T-helper 2 cell treated with Interferon-gamma antibody and Interleukin-4, amounts not matched to agents 5 μg/mL and 100 μg/mL, for 36 hours (primary cell): ENCODE results near the gene CABLES2.

Source experiments
- DNase-seq: peaks from one replicate; pipeline ENCODE4 v3.0.0; 2021; ENCODE audit warnings: low spot score
- H3K27ac Mint-ChIP-seq: one replicate; pipeline ENCODE4 v1.8.0; 2021; ENCODE audit warnings: mild to moderate bottlenecking, mixed read lengths
- H3K27me3 Mint-ChIP-seq: one replicate; pipeline ENCODE4 v1.8.0; 2021; ENCODE audit warnings: low read depth, mixed read lengths
- H3K36me3 Mint-ChIP-seq: one replicate; pipeline ENCODE4 v1.8.0; 2021; ENCODE audit warnings: low read depth, mixed read lengths
- H3K4me1 Mint-ChIP-seq: one replicate; pipeline ENCODE4 v1.8.0; 2021; ENCODE audit warnings: low read depth, mixed read lengths
- H3K4me3 Mint-ChIP-seq: one replicate; pipeline ENCODE4 v1.8.0; 2022; ENCODE audit warnings: mild to moderate bottlenecking, moderate library complexity, mixed read lengths
- H3K9me3 Mint-ChIP-seq: one replicate; pipeline ENCODE4 v1.8.0; 2021; ENCODE audit warnings: mixed read lengths

CABLES2 gene

GRCh38 chr20:62445553-62446340, 38.7 kb upstream of the CABLES2 start:
- H3K9me3 Mint-ChIP-seq: no peaks in the 10 kb centered on the region
- no peaks in the 10 kb centered on the region for H3K27me3 Mint-ChIP-seq
- DNase-seq: no peak
- H3K36me3 Mint-ChIP-seq: no peaks in the 10 kb centered on the region
- no peak overlapping the region for H3K27ac Mint-ChIP-seq
- H3K4me3 Mint-ChIP-seq: no peak overlapping the region
- no peaks in the 10 kb centered on the region for H3K4me1 Mint-ChIP-seq

- Mint-ChIP-seq H3K4me1 (no peaks in the 10 kb centered on the region), H3K36me3 (no peaks in the 10 kb centered on the region), H3K27ac (no peak overlapping the region), H3K9me3 (no peaks in the 10 kb centered on the region), H3K4me3 (no peak overlapping the region), H3K27me3 (no peaks in the 10 kb centered on the region)
- no peak for DNase-seq
Measured at GRCh38 chr20:62444286-62444685, 37.2 kb upstream of the CABLES2 start.

DNA sequence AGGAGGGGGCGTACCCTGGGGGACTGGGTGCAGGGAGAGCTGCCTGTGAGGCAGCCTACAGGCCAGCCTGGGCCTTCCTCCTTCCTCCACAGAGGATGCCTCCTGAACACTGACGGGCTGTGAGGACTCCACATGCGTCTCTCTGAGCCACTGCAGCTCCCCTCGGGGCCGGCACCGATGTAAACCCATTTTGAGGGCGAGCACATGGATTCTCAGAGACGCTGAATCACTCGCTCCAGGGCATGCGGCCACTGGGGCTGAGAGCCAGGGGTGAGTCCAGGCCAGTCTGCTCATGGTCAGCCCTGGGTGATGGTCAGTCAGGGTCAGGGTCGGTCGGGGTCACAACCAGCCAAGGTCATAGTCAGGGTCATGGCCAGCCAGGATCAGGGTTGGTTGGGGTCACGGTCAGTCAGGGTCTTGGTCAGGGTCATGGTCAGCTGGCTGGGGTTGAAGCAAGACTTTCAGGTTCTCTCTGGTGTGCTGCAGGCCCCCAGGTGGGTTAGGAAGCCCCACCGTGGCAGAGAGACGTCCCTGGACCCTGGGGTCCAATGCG, 35.0 kb upstream of the CABLES2 start:
- H3K9me3 Mint-ChIP-seq: no peaks in the 10 kb centered on the region

DNA sequence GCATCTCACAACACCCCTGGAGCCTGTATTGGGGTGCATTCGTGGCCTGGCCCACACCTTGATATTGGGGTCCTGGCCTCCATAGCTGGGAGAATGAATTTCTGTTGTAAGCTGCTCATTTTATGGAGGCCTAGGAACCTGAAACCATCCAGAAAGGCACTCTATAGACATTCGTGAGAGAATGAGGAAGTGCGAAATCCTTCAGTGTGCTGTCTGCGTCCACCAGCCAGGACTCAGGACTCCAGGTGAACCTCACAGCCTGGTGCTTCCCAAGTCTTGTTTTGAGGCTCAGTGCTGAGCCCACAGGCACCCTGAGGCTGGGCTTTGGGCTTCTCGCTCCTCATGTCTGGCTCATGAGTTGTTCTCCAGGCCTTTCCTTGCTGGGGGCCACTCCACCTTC, 32.1 kb upstream of the CABLES2 start:
- no peak for DNase-seq
- H3K9me3 Mint-ChIP-seq: no peaks in the 10 kb centered on the region
- H3K4me3 Mint-ChIP-seq: no peak overlapping the region
- H3K4me1 Mint-ChIP-seq: no peaks in the 10 kb centered on the region
- no peak overlapping the region for H3K27ac Mint-ChIP-seq
- peaks cover 6% of the 10 kb centered on the region for H3K27me3 Mint-ChIP-seq
- H3K36me3 Mint-ChIP-seq: no peaks in the 10 kb centered on the region

More for the DNA sequence above, 35.0 kb upstream of the CABLES2 start:
- H3K27me3 Mint-ChIP-seq: no peaks in the 10 kb centered on the region
- no peaks in the 10 kb centered on the region for H3K36me3 Mint-ChIP-seq
- H3K27ac Mint-ChIP-seq: no peak overlapping the region
- no peak for DNase-seq
- no peaks in the 10 kb centered on the region for H3K4me1 Mint-ChIP-seq
- no peak overlapping the region for H3K4me3 Mint-ChIP-seq

DNA sequence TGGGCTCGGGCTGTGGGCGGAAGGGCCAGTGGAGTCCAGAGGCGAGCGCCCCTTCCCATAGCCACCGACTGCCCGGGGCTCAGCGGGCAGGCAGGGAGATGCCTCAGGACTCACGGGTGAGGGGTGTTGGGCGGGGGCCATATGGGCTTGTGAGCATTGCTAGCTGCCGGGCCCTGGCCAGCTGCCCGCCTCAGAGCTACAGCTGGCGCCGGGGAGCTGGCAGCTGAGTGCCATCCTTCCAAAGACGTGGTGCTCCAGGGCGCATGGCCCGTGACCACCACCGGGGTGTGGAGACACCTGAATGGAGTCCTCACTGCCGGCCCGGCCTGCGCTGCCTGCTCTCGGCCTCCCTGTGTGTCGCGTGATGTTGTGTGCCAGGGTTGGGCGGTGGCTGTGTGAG, 30.8 kb upstream of the CABLES2 start:
- Mint-ChIP-seq H3K27me3 (peaks cover 12% of the 10 kb centered on the region), H3K27ac (no peak overlapping the region), H3K9me3 (no peaks in the 10 kb centered on the region), H3K4me3 (no peak overlapping the region), H3K36me3 (no peaks in the 10 kb centered on the region), H3K4me1 (no peaks in the 10 kb centered on the region)
- DNase-seq: no peak

DNA sequence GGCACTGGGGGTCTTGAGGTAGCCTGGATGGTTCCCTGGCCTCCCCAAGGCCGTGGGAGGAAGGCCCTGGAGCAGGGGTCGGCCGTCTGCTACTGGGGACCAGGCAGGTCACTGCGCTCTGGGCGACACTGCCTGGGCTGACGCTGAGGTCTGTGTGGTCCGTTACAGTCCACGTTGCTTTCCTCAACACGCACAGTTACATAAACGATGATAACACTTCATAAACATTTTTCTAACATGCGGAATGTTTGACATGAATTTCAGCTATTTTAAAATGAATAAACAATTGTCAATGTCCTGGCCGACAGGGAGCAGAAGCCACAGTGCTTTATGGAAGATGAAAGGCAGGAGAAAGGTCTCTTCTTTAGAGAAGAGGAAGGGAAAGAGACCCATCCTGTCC, 30.4 kb upstream of the CABLES2 start:
- Mint-ChIP-seq H3K4me1 (no peaks in the 10 kb centered on the region), H3K27me3 (peaks cover 12% of the 10 kb centered on the region), H3K4me3 (no peak overlapping the region), H3K9me3 (no peaks in the 10 kb centered on the region), H3K36me3 (no peaks in the 10 kb centered on the region), H3K27ac (no peak overlapping the region)
- DNase-seq: no peak

GRCh38 chr20:62436692-62437091, 29.6 kb upstream of the CABLES2 start:
- Mint-ChIP-seq H3K36me3 (no peaks in the 10 kb centered on the region), H3K4me1 (no peaks in the 10 kb centered on the region), H3K27me3 (peaks cover 12% of the 10 kb centered on the region), H3K4me3 (no peak overlapping the region), H3K9me3 (no peaks in the 10 kb centered on the region), H3K27ac (no peak overlapping the region)
- DNase-seq: no peak

DNA sequence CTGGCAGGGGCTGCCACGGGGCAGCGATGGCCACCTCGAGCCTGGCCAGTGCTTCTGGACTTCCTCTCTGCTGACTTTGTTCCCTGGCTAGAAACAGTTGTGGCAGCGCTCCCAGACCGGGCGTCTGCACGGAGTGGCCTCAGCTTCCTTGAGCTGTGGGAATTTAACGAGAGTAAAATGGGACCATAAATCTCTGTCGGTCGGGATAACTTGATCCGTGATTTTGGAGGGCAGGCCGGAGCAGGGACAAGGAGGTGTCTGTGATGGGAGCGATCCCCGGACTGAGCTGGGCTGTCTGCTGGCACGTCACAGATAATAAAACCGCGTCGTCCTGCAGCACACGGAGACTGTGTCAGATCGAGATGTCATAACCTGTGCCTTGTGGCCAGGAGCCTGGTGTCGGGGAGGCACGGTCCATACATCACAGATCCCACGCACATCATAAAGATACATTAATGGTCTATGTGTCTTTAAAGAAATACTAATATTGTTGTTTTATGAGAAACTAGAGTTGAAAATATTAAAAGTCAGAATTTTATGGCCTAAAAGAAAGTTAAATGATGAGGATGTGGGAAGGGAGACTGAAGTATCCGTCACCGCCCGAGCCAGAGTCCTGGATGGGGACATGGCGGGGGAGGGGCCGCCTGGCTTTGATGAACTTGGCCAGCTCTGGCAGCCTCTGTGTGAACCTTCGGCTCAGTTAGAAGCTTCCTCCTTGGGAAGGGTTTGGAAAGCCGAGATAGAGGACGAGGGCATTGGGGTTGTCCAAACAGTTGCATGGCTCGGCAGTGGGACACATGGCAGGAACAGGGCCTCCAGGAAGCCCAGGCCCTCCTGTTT, 26.8 kb upstream of the CABLES2 start:
- H3K4me1 Mint-ChIP-seq: no peaks in the 10 kb centered on the region
- DNase-seq: no peak
- H3K36me3 Mint-ChIP-seq: no peaks in the 10 kb centered on the region
- no peak overlapping the region for H3K4me3 Mint-ChIP-seq
- H3K9me3 Mint-ChIP-seq: no peaks in the 10 kb centered on the region
- H3K27me3 Mint-ChIP-seq: peaks cover 12% of the 10 kb centered on the region
- H3K27ac Mint-ChIP-seq: no peak overlapping the region

GRCh38 chr20:62430866-62431447, 23.9 kb upstream of the CABLES2 start:
- no peaks in the 10 kb centered on the region for H3K36me3 Mint-ChIP-seq
- no peak for DNase-seq
- no peak overlapping the region for H3K4me3 Mint-ChIP-seq
- peaks cover 12% of the 10 kb centered on the region for H3K27me3 Mint-ChIP-seq
- H3K4me1 Mint-ChIP-seq: no peaks in the 10 kb centered on the region
- no peaks in the 10 kb centered on the region for H3K9me3 Mint-ChIP-seq
- no peak overlapping the region for H3K27ac Mint-ChIP-seq

- Mint-ChIP-seq H3K4me3 (no peak overlapping the region), H3K36me3 (no peaks in the 10 kb centered on the region), H3K27ac (no peak overlapping the region), H3K9me3 (no peaks in the 10 kb centered on the region), H3K27me3 (peaks cover 12% of the 10 kb centered on the region), H3K4me1 (no peaks in the 10 kb centered on the region)
- no peak for DNase-seq
Measured at GRCh38 chr20:62430311-62430853, 23.3 kb upstream of the CABLES2 start.

- no peak for DNase-seq
- H3K4me3 Mint-ChIP-seq: no peak overlapping the region
- H3K9me3 Mint-ChIP-seq: no peaks in the 10 kb centered on the region
- H3K27me3 Mint-ChIP-seq: peaks cover 9% of the 10 kb centered on the region
- no peak overlapping the region for H3K27ac Mint-ChIP-seq
- no peaks in the 10 kb centered on the region for H3K36me3 Mint-ChIP-seq
- H3K4me1 Mint-ChIP-seq: no peaks in the 10 kb centered on the region
Measured at GRCh38 chr20:62429455-62430310, 22.6 kb upstream of the CABLES2 start.

DNA sequence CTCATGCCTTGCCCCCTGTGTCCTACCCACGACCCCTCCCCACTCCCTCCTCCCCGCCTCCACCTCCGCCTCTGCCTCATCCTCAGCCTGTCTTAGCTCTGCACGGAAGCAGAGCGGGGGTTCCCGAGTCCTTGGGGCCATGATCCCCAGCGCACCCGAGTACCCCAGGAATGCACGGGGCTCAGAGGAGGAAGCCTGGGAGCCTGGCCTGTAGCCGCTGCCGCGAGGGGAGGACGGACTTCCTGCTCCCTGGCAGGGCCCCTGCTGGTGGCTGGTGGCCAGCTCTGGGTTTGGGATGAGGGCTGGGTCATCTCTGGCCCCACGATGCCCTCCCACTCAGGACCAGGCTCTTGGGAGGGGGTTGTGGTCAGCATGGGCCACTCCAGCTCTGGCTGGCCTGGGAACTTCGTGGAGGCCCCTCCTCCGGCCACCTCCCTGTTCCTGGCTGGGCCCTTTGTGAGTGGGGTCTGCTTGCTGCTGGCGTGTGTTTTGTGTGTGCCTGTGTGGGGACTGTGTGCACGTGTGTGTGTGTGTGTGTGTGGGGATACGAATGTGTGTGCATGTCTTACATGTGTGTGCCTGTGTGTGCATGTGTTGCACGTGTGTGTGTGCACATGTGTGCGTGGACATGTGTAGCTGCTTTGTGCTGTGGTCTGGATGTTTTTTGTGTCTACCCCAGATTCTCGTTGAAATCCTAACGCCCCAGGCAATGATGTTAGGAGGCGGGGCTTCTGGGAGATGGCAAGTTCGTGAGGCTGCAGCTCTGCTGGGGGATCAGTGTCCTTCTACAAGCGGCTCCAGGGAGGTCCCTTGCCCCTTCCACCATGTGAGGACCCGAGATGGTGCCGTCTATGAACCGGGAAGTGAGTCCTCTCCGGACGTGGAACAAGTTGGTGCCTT, 21.6 kb upstream of the CABLES2 start:
- no peaks in the 10 kb centered on the region for H3K4me1 Mint-ChIP-seq
- H3K9me3 Mint-ChIP-seq: no peaks in the 10 kb centered on the region
- H3K27ac Mint-ChIP-seq: no peak overlapping the region
- H3K27me3 Mint-ChIP-seq: peaks cover 1% of the 10 kb centered on the region
- DNase-seq: no peak
- no peaks in the 10 kb centered on the region for H3K36me3 Mint-ChIP-seq
- H3K4me3 Mint-ChIP-seq: no peak overlapping the region
